Trophoblast cell (in vitro differentiated cells and primary cell): ENCODE measurements around the gene PNPLA6.
"Not testable (repeated sequence)": the region's sequence is repeated elsewhere in the genome, so short reads cannot be mapped to it uniquely, and the experiment has no call there.

ENCODE experiments used
- DNase-seq, 2 donors: peaks; one replicate each; pipeline ENCODE4 v3.0.0-alpha.2; 2016
- H2AFZ ChIP-seq: 2 replicates; pipeline ENCODE4 v1.6.1; 2013; ENCODE audit warnings: low read length, moderate library complexity, mild to moderate bottlenecking; ENCODE audit not compliant: insufficient read depth, poor library complexity
- H2AK5ac ChIP-seq: 2 replicates; pipeline ENCODE4 v1.6.1; 2013; ENCODE audit warnings: mild to moderate bottlenecking, low read length
- H2BK120ac ChIP-seq: 2 replicates; pipeline ENCODE4 v1.6.1; 2013; ENCODE audit warnings: low read length, mild to moderate bottlenecking, moderate library complexity; ENCODE audit not compliant: insufficient read depth, poor library complexity
- H2BK12ac ChIP-seq: 2 replicates; pipeline ENCODE4 v1.6.1; 2013; ENCODE audit warnings: mild to moderate bottlenecking, low read length, moderate library complexity
- H2BK5ac ChIP-seq: 2 replicates; pipeline ENCODE4 v1.6.1; 2013; ENCODE audit warnings: low read length, low read depth, moderate library complexity, mild to moderate bottlenecking; ENCODE audit not compliant: poor library complexity
- H3K14ac ChIP-seq: 2 replicates; pipeline ENCODE4 v1.6.1; 2013; ENCODE audit warnings: mild to moderate bottlenecking, low read length
- H3K18ac ChIP-seq: 2 replicates; pipeline ENCODE4 v1.6.1; 2013; ENCODE audit warnings: mild to moderate bottlenecking, low read length
- H3K23ac ChIP-seq: 2 replicates; pipeline ENCODE4 v1.6.1; 2013; ENCODE audit warnings: low read length
- H3K27ac ChIP-seq: 2 replicates; pipeline ENCODE4 v1.5.1; 2013; ENCODE audit warnings: low read depth, mild to moderate bottlenecking, inconsistent platforms, low read length, moderate library complexity
- H3K27me3 ChIP-seq: 2 replicates; pipeline ENCODE4 v1.6.1; 2013; ENCODE audit warnings: inconsistent platforms, mild to moderate bottlenecking, low read length, moderate library complexity; ENCODE audit not compliant: insufficient read depth
- H3K36me3 ChIP-seq, 2 experiments: 1 replicate in 1 of 2; 2 replicates in 1 of 2; pipeline ENCODE4 v1.6.1; 2013; ENCODE audit warnings: low read length in 2 of 2, mild to moderate bottlenecking in 2 of 2, moderate library complexity in 1 of 2; ENCODE audit not compliant: insufficient read depth in 2 of 2, control insufficient read depth in 1 of 2
- H3K4ac ChIP-seq: 2 replicates; pipeline ENCODE4 v1.6.1; 2013; ENCODE audit warnings: low read depth, mild to moderate bottlenecking, low read length, moderate library complexity
- H3K4me1 ChIP-seq, 2 experiments: 1 replicate in 1 of 2; 2 replicates in 1 of 2; pipeline ENCODE4 v1.6.1; 2013; ENCODE audit warnings: low read length in 2 of 2, mild to moderate bottlenecking in 2 of 2, moderate library complexity in 1 of 2; ENCODE audit not compliant: insufficient read depth in 2 of 2, control insufficient read depth in 1 of 2
- H3K4me2 ChIP-seq: 2 replicates; pipeline ENCODE4 v1.6.1; 2013; ENCODE audit warnings: inconsistent platforms, mild to moderate bottlenecking, low read length, moderate library complexity
- H3K4me3 ChIP-seq: 2 replicates; pipeline ENCODE4 v1.5.1; 2013; ENCODE audit warnings: mild to moderate bottlenecking, low read depth, low read length, inconsistent platforms
- H3K79me1 ChIP-seq: one replicate; pipeline ENCODE4 v1.6.1; 2013; ENCODE audit warnings: low read length
- H3K79me2 ChIP-seq: 2 replicates; pipeline ENCODE4 v1.6.1; 2013; ENCODE audit warnings: low read length, mild to moderate bottlenecking; ENCODE audit not compliant: control insufficient read depth, insufficient read depth, poor library complexity
- H3K9ac ChIP-seq: 2 replicates; pipeline ENCODE4 v1.6.1; 2013; ENCODE audit warnings: mild to moderate bottlenecking, low read length
- H3K9me3 ChIP-seq: 2 replicates; pipeline ENCODE4 v1.6.1; 2013; ENCODE audit warnings: low read depth, mild to moderate bottlenecking, control low read depth, inconsistent platforms, low read length; ENCODE audit not compliant: insufficient read depth
- H4K12ac ChIP-seq: 2 replicates; pipeline ENCODE4 v1.6.1; 2013; ENCODE audit warnings: low read depth, mild to moderate bottlenecking, low read length, moderate library complexity
- H4K8ac ChIP-seq: 2 replicates; pipeline ENCODE4 v1.6.1; 2013; ENCODE audit warnings: low read depth, mild to moderate bottlenecking, low read length, moderate library complexity
- H4K91ac ChIP-seq: one replicate; pipeline ENCODE4 v1.6.1; 2013; ENCODE audit warnings: low read depth, mild to moderate bottlenecking, low read length, moderate library complexity
- WGBS: extraction: QIAGEN DNeasy Blood & Tissue Kit; methylation state at CpG from one replicate; pipeline ENCODE4 v1.1.7; 2013; ENCODE audit warnings: missing lambda C conversion rate; ENCODE audit not compliant: insufficient read length, insufficient coverage; ENCODE audit errors: extremely low coverage; 5-methylcytosine and 5-hydroxymethylcytosine counted together

The PNPLA6 gene

DNA sequence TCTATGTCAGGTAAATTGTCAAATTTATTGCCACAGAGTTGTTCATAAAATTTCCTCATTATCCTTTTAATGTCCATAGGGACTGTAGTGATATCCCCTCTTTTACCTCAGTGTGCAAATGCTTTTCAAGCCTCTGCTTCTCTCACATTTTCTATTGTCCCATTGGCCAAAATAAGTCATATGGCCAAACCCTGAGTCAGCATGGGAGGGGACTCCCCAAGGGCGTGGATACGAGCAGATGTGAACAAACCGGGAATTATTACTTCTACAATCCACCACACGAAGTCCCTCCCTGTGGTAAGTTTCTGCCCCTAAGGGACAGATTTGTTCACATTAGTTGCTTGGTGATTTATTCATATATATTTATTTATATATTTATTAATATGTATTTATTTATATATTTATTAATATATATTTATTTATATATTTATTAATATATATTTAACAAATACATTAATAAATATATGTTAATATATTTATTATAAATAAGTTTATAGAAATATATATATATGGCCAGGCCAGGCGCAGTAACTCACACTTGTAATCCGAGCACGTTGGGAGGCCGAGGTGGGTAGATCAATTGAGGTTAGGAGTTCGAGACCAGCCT is 40.0 kb downstream of the PNPLA6 start:
- Histone ChIP-seq H3K79me2 (no peaks in the 10 kb centered on the region), H3K79me1 (no peaks in the 10 kb centered on the region), H3K23ac (no peak overlapping the region), H2BK12ac (no peak overlapping the region), H4K12ac (no peak overlapping the region), H2AFZ (no peak overlapping the region), H3K14ac (no peak overlapping the region), H3K18ac (no peak overlapping the region), H2AK5ac (no peak overlapping the region), H4K8ac (no peak overlapping the region), H3K4me3 (no peak overlapping the region), H2BK5ac (no peak overlapping the region), H3K36me3 (no peaks in the 10 kb centered on the region), H3K27ac (no peak overlapping the region), H3K9me3 (no peaks in the 10 kb centered on the region), H3K4ac (no peak overlapping the region), H3K27me3 (no peaks in the 10 kb centered on the region), H3K4me1 (no peaks in the 10 kb centered on the region), H3K4me2 (no peak overlapping the region), H2BK120ac (no peak overlapping the region), H4K91ac (no peak overlapping the region), H3K9ac (no peak overlapping the region)
- WGBS, result no CpG with 5 or more reads among the region's 9 CpGs
- peak in 1 of 2 donors; percentile 19 for DNase-seq

DNA sequence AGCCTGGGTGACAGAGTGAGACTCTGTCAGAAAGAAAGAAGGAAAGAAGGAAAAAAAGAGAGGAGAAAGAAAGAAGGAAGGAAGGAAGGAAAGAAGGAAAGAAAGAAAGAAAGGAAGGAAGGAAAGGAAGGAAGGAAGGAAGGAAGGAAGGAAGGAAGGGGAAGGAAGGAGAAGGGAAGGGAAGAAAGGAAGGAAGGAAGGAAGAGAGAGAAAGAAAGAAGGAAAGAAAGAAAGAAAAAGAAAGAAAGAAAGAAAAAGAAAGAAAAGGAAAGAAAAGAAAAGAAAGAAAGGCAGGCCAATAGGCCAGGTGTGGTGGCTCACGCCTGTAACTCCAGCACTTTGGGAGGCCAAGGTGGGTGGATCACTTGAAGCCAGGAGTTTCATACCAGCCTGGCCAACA is 41.9 kb downstream of the PNPLA6 start:
- H3K18ac ChIP-seq, H4K8ac ChIP-seq, H3K4me1 ChIP-seq, H3K27ac ChIP-seq, H3K36me3 ChIP-seq, H3K4me2 ChIP-seq, DNase-seq, H2BK120ac ChIP-seq, H2AK5ac ChIP-seq, H3K4me3 ChIP-seq, H3K4ac ChIP-seq, H3K9me3 ChIP-seq, H3K9ac ChIP-seq, H4K91ac ChIP-seq, H2BK12ac ChIP-seq, H3K14ac ChIP-seq, H3K79me2 ChIP-seq, H3K23ac ChIP-seq, H2BK5ac ChIP-seq, H2AFZ ChIP-seq, H4K12ac ChIP-seq, H3K27me3 ChIP-seq, H3K79me1 ChIP-seq: not testable (repeated sequence)
- no CpG with 5 or more reads among the region's 1 CpG for WGBS

DNA sequence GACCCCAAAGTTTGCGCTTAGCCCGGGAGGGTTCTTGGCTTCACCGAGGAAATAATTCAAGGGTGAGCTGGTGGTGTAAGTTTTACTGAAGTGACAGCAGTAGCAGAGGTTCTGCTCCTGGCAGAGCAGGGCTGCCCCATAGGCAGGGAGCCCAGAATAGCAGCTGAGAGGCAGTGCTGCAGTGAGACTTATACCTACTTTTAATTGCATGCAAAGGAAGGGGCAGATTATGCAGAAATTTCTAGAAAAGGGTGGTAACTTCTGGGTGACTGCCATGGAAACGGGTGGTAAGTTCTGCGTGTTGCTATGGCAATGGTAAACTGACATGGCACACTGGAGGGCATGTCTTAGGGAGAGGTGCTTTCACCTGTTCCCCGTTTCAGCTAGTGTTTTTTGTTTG is 42.6 kb downstream of the PNPLA6 start:
- Histone ChIP-seq H4K91ac (no peak overlapping the region), H2AK5ac (no peak overlapping the region), H3K36me3 (no peaks in the 10 kb centered on the region), H3K4me1 (no peaks in the 10 kb centered on the region), H4K8ac (no peak overlapping the region), H3K4me3 (no peak overlapping the region), H3K9ac (no peak overlapping the region), H3K27ac (no peak overlapping the region), H3K18ac (no peak overlapping the region), H2BK5ac (no peak overlapping the region), H4K12ac (no peak overlapping the region), H3K4ac (no peak overlapping the region), H3K79me1 (no peaks in the 10 kb centered on the region), H2BK120ac (no peak overlapping the region), H3K27me3 (no peaks in the 10 kb centered on the region), H2AFZ (no peak overlapping the region), H3K14ac (no peak overlapping the region), H3K9me3 (no peaks in the 10 kb centered on the region), H3K79me2 (no peaks in the 10 kb centered on the region), H3K4me2 (no peak overlapping the region), H3K23ac (no peak overlapping the region), H2BK12ac (no peak overlapping the region)
- no CpG with 5 or more reads among the region's 6 CpGs for WGBS
- DNase-seq, result no peak

DNA sequence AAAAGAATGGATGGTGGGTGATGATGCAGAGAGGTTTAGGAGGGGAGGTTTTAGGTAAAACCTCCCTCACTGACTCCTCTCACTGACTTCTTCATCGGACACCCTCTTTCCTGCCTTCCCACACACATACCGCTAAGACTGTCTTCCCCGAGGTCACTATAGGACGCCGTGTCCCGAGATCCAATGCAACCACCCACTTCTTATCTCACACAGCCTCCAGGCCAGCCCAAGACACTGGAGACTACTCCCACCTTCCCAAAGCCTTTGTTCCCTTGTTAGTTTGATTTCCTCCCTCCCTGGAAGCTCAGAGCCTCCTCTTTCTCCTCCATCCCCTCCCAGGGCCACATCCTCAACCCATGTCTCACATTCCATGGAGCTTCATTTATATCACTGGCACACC is 43.7 kb downstream of the PNPLA6 start:
- no peak overlapping the region for H3K23ac ChIP-seq
- no peak overlapping the region for H3K9ac ChIP-seq
- no peaks in the 10 kb centered on the region for H3K36me3 ChIP-seq
- DNase-seq, result no peak
- H3K4me1 ChIP-seq, result no peaks in the 10 kb centered on the region
- WGBS, result no CpG with 5 or more reads among the region's 6 CpGs
- no peak overlapping the region for H3K27ac ChIP-seq
- no peak overlapping the region for H2BK12ac ChIP-seq
- H2BK120ac ChIP-seq, result no peak overlapping the region
- no peak overlapping the region for H2BK5ac ChIP-seq
- no peaks in the 10 kb centered on the region for H3K9me3 ChIP-seq
- no peak overlapping the region for H3K14ac ChIP-seq
- H4K91ac ChIP-seq, result no peak overlapping the region
- H4K12ac ChIP-seq, result no peak overlapping the region
- no peaks in the 10 kb centered on the region for H3K79me2 ChIP-seq
- H3K27me3 ChIP-seq, result no peaks in the 10 kb centered on the region
- no peak overlapping the region for H2AFZ ChIP-seq
- no peak overlapping the region for H2AK5ac ChIP-seq
- no peaks in the 10 kb centered on the region for H3K79me1 ChIP-seq
- H4K8ac ChIP-seq, result no peak overlapping the region
- H3K4me3 ChIP-seq, result no peak overlapping the region
- no peak overlapping the region for H3K4me2 ChIP-seq
- H3K4ac ChIP-seq, result no peak overlapping the region
- no peak overlapping the region for H3K18ac ChIP-seq
